ENCODE data around the gene AGBL5. TPM values are rescaled to one million over a fixed set of nuclear protein-coding genes. Genes with fewer than 3 reads are reported as not detected.

The AGBL5 gene
- total RNA-seq, 1 experiment from 2014 or later: 68.2 TPM

DNA sequence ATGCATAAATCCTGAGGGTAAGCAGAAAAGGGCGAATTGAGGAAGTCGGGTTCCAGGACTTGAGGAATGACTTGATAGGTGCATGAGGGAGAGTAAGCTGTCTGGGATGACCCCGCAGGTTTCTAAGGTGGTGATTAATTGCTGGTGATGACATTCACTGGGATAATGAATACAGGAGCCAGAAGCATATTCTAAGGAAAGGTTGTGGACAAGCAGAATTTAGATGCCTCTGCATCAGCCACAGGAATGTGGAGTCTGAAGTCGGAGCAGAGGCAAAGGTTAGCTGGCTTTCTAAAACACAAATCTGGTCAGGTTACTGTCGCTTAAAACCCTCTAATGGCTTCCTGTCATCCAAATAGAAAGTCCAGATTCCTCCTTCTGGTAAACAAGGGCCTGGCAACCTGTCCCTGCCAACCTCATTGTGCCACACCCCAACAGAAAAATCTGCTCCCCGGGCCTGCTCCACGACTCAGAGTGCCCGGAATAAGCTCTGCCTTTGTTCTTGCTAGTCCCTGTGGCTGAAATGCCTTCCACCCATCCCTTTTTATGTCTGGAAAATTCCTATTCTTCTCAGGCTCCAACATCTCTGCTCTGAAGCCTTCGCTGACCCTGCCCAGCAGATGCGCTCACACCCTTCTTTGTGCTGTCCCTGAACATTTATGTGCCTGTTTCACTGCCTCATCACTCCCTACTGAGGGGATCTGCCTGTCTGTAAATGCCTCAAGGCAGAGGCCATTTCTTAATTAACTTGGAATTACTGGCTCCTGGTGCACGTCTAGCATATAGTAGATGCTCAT lies 30.0 kb upstream of the AGBL5 start:
- in situ Hi-C loops (cut with HindIII; ENCODE audit: low sequenced_read_pairs): no loop called here
- DNase-seq (ENCODE audit: low spot score): no peak

DNA sequence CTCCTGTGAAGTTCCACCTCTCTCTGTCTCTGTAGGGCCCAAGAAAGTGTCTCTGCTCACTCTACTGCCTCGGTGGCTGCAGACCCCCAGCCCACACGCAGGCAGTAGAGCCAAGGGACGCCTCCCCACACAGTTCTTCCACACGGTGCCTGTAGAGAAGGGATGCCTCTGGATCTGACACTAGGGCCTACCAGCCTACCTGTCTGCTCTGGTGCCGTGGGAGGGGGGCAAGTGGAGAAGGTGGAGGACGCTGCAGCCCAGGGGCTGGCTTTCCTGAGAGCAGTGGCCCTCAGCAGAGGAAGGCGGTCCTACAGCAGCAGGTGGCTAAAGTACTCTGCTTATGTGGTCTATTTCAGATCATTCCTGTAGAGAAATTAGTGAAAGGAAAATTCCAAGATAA lies 27.7 kb upstream of the AGBL5 start:
- DNase-seq (ENCODE audit: low spot score): no peak
- in situ Hi-C loops (cut with HindIII; ENCODE audit: low sequenced_read_pairs): no loop called here

DNA sequence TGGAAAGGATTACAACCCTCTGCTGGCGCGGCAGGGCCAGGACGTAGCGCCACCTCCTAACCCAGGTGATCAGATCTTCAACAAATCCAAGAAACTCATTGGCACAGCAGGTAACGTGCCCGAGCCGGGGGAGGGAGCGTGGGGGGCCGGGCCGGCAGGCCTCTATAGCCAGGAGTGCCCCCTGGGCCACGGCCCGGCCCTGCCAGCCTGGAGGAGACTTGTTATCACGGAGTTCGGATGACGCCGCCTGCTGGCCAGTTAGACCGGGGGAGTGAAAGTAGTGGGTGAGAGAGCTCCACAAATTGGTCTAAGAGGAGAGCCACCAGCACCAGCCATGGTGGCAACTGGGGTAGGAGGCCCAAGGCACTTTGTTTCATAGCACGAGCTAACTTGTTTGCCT lies 27.3 kb upstream of the AGBL5 start:
- DNase-seq (ENCODE audit: low spot score): no peak
- in situ Hi-C loops (cut with HindIII; ENCODE audit: low sequenced_read_pairs): no loop called here

DNA sequence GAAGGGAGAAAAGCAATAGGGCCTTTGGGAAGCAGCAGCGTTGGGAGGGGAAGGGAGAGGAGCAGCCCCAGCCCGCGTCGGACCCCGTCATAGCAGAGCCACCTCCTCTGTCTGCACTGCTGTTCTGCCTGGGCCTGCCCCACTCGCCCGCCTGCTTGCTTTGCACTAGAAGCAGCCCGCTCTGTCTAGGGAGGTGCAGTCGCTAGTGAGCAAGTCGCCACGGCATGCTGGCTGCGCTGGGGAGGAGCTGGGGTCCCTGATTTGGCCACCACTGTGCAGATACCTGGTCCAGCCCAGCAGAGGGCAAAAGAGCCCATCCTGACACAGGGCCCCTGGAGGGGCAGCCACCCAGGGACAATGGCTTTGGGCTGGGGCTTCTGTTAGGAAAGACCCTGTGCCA lies 26.7 kb upstream of the AGBL5 start:
- no peak for DNase-seq (ENCODE audit: low spot score)
- in situ Hi-C loops (cut with HindIII; ENCODE audit: low sequenced_read_pairs): no loop called here

DNA sequence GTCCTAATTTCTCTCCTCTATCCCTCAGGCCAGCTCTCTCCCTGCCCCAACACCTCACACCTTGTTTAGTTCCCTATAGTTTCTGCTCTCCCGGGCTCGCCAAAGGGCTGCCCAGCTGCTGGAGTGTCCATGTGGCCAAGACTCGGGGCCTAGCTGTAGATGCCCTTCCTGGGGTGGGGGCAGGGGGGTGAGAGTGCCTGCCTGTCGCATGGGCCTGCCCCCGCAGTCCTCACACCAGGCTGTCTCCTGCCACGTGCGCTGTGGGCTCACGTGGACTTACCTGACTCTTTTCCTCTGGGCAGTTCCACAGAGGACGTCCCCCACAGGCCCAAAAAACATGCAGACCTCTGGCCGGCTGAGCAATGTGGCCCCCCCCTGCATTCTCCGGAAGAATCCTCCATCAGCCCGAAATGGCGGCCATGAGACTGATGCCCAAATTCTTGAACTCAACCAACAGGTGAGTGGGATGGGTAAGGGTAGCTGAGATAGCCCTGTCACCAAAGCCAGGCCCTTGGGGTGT lies 26.1 kb upstream of the AGBL5 start:
- in situ Hi-C loops (cut with HindIII; ENCODE audit: low sequenced_read_pairs): no loop called here
- DNase-seq (ENCODE audit: low spot score): no peak

DNA sequence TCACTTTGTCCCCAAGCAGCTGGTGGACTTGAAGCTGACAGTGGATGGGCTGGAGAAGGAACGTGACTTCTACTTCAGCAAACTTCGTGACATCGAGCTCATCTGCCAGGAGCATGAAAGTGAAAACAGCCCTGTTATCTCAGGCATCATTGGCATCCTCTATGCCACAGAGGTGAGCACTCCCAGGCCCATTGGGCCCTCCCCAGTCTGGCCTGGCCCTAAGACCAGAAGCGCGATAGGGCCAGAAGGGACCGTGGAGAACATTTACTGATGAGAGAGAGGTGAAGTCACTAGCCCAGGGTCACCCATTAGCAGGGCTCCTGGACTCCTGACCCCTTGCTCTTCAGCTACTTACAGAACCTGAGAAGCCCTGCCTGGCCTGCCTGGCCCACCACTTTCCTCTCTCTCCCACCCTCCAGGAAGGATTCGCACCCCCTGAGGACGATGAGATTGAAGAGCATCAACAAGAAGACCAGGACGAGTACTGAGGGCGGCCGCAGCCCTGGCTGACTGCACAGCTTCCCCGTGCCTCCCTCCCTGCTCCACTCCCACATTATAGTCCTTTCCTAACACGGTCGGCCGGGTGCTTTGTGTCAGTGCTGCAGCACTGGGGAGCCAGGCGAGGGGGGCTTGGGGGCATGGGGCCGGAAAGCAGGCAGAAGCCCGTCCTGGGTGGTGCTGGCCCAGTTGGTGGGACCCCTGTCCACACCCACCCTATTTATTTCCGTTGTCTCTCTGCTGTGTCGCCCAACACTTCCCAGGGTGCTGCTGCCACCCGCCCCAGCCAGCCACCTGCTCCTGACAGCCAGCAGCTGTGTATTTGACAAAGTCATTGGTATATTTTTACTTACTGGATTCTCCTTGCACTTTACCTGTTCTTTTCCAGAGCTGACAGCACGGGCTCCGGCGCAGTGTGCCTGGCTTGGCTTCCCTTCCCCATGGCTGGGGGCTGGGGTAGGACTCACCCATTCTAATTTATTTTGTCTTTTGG lies 25.3 kb upstream of the AGBL5 start:
- DNase-seq (ENCODE audit: low spot score): no peak
- in situ Hi-C loops (cut with HindIII; ENCODE audit: low sequenced_read_pairs): no loop called here

DNA sequence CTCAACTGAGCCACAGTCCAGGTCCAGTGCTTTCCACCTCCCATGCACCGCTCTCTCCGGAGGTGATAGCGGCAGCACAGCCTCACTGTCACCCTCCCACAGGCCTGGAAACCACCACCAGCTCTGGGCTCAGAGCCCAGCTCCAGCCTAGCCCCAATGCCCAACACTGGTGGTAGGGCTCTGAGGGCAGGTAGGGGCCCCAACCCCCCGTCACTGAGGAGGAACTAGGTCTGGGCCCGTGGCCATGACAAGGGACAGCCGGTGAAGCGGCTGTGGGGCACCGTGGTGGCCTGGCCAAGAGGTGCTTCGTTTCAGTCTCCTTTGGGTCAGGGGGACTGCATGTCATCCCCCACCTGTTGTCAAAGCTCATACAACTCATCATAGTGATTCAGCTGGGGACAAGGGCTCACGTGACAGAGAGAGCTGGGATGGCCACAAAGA lies 24.2 kb upstream of the AGBL5 start:
- in situ Hi-C loops (cut with HindIII; ENCODE audit: low sequenced_read_pairs): no loop called here

DNA sequence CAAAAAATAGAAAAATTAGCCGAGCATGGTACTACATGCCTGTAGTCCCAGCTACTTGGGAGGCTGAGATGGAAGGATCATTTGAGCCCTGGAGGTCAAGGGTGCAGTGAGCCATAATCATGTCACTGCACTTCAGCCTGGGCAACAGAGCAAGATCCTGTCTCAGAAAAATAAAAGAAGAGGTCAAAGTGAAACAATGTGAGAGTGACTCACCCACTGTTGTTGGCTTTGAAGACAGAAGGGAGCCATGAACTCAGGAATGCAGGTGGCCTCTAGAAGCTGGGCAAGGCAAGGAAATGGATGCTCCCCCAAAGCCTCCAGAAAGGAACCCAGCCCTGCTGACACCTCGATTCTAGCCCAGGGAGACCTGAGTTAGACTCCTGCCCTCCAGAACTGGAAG lies 22.4 kb upstream of the AGBL5 start:
- DNase-seq (ENCODE audit: low spot score): no peak
- in situ Hi-C loops (cut with HindIII; ENCODE audit: low sequenced_read_pairs): no loop called here

More for the DNA sequence above, 24.2 kb upstream of the AGBL5 start:
- DNase-seq (ENCODE audit: low spot score): no peak

DNA sequence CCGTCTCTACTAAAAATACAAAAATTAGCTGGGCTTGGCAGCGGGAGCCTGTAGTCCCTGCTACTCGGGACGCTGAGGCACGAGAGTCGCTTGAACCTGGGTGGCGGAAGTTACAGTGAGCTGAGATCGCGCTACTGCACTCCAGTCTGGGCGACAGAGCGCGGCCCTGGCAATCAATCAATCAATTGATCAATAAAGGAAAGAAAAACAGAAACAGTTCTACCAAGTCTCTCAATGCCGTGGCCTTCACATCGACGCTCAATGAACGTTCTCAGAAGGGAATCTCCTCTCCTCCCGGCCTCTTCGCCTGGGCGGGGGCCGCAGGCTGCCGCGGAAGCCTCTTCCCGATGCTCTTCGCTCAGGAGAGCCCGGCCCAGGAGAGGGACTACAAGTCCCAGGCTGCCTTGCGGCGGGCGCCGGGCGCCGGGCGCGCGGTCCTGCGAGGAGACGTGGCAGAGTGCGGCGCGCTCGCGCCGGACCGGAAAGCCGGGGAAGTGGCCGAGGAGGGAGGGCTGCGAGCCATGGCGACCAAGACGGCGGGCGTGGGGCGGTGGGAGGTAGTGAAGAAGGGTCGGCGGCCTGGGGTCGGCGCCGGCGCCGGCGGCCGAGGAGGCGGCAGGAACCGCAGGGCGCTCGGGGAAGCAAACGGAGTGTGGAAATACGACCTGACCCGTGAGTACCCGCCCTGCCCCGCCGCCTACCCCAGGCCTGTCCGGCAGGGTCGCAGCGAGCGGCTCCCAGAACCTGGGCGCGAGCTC lies 18.8 kb upstream of the AGBL5 start, which contains the start of gene TMEM214:
Gene TMEM214, plus strand, starts transcription at position 471 of the 758 bp plus-strand sequence. Its CDS starts 51 bp downstream, at position 522.
- DNase-seq (ENCODE audit: low spot score): peak; percentile 85
- in situ Hi-C loops (cut with HindIII; ENCODE audit: low sequenced_read_pairs): no loop called here

DNA sequence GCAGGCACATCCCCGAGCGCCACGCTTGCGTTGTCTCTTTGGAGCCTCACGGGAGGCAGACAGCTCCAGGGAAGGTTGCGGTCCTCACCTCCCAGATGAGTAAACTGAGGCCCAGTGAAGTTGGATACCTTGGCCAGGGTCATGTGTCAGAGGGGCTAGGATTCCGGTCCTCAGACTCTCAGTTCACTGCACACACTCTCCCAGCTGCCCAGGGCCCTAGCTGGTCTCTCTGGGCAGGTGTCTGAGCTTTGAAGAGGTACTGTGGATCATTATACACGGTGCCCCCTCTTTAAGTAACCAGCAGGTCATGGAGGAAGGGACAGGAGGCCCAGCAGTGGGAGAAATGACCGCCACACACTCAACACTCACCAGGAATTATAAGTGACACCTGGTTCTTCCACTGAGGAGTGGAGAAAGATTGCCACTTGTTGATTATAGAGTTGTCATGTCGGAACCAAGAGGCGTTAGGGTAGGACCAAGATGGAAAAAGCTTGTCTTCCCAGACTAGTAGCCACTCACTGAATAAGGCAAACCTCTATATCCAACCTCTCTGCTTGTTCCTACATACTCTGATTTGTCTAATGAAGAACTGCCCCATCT lies 18.1 kb upstream of the AGBL5 start:
- in situ Hi-C loops (cut with HindIII; ENCODE audit: low sequenced_read_pairs): no loop called here
- no peak for DNase-seq (ENCODE audit: low spot score)

DNA sequence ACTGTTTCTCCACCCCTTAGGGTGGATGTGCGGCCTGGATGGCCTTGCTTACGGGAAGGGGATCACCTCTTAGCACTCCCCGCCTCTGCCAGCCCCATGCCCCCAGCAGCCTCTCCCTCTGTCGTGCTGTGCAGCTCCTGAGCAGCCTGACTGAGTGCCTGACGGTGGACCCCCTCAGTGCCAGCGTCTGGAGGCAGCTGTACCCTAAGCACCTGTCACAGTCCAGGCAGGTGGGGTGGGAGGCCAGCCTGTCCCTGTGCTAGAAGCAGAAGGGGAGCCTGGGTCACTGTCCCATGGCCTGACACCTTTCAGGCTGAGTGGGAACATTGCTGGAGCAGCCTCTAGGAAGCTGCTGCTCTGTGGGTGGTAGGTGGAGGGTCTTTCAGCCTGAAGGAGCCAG lies 13.5 kb upstream of the AGBL5 start:
- in situ Hi-C loops (cut with HindIII; ENCODE audit: low sequenced_read_pairs): no loop called here
- no peak for DNase-seq (ENCODE audit: low spot score)

DNA sequence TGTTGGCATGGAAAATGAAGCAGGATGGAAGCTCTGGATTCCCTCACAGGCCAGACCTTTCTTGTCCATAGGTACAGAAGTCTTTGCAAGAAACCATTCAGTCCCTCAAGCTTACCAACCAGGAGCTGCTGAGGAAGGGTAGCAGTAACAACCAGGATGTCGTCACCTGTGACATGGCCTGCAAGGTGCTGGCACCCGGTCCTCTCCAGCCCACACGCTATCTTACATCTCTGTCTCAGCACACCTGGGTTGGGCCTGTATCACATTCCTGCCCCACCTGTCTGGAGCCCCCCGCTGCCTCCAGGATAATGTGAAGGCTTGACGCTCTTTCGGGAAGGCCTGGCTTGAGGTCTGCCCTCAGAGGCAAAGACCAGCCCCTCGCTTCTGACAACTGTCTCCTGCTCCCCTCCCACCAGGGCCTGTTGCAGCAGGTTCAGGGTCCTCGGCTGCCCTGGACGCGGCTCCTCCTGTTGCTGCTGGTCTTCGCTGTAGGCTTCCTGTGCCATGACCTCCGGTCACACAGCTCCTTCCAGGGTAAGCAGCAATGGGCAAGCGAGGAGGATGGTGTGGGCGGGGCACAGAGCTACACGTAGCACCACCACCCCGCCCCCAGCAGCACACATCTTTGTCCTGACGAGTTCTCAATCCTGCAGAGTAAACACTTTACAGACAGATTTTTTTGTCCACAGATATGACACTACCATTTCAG lies 12.7 kb upstream of the AGBL5 start:
- in situ Hi-C loops (cut with HindIII; ENCODE audit: low sequenced_read_pairs): no loop called here

DNA sequence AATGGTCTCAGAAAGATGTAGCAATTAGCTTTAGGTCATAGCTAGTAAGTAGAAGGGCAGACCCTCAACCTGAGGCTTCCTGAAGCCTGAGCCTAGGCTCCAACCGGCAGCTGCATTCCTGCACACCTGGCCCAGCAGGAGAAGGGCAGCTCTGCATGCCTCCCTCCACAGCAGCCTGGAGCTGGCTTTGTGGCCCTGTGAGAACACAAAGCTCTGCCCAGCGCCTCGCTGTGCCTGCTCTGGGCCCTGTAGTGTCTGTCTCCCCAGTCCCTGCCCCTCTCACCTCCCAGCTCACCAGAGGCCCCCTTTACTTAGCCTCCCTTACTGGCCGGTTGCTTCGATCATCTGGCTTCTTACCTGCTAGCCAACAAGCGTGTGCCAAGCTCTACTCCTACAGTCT lies 12.0 kb upstream of the AGBL5 start:
- no peak for DNase-seq (ENCODE audit: low spot score)
- in situ Hi-C loops (cut with HindIII; ENCODE audit: low sequenced_read_pairs): no loop called here

More for the DNA sequence above, 12.7 kb upstream of the AGBL5 start:
- DNase-seq (ENCODE audit: low spot score): no peak

DNA sequence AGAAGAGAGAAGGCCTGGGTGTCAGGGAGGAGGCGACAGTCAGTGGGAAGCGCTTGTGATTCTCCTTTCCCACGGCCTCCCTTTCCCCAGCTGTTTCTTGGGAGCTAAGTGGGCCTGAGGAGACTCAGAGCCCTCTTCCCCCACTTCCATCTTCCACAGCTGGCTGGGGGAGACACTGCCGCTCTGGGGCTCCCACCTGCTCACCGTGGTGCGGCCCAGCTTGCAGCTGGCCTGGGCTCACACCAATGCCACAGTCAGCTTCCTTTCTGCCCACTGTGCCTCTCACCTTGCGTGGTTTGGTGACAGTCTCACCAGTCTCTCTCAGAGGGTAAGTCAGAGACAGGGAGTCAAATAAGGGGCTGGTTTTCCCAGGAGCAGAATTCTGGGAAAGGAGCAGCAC lies 11.6 kb upstream of the AGBL5 start:
- no peak for DNase-seq (ENCODE audit: low spot score)
- in situ Hi-C loops (cut with HindIII; ENCODE audit: low sequenced_read_pairs): no loop called here

DNA sequence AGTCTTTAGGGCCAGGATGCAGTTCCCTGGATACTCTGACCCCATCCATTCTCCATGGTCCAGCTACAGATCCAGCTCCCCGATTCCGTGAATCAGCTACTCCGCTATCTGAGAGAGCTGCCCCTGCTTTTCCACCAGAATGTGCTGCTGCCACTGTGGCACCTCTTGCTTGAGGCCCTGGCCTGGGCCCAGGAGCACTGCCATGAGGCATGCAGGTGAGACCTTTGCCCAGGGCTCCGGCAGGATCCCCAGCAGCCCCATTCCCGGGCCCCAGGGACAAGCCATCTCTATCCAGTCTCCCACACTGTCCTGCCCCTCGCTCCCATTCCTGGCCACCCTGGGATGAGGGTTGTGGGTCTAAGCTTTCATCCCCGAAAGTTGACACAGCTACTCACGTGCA lies 11.2 kb upstream of the AGBL5 start:
- in situ Hi-C loops (cut with HindIII; ENCODE audit: low sequenced_read_pairs): no loop called here

DNA sequence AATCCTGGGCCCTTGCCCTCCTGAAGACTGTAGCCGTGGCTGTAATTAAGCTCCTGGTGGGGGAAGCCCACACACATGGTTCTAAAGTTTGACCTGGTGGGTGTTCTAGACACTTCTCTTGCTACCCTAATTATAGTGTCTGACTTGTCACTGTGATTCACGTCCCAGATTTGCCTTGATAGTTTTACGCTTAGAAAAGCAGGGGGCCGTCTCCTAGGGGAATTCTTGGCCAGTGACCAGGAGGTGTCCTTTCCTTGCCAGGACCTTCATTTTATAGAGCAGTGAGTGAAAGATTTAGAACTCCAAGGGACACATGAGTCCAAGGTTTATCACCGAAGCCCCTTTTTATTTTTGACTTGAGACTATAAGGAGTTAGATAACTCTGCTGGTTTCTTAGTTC lies 9.7 kb upstream of the AGBL5 start:
- in situ Hi-C loops (cut with HindIII; ENCODE audit: low sequenced_read_pairs): no loop called here
- DNase-seq (ENCODE audit: low spot score): no peak

More for the DNA sequence above, 11.2 kb upstream of the AGBL5 start:
- no peak for DNase-seq (ENCODE audit: low spot score)

DNA sequence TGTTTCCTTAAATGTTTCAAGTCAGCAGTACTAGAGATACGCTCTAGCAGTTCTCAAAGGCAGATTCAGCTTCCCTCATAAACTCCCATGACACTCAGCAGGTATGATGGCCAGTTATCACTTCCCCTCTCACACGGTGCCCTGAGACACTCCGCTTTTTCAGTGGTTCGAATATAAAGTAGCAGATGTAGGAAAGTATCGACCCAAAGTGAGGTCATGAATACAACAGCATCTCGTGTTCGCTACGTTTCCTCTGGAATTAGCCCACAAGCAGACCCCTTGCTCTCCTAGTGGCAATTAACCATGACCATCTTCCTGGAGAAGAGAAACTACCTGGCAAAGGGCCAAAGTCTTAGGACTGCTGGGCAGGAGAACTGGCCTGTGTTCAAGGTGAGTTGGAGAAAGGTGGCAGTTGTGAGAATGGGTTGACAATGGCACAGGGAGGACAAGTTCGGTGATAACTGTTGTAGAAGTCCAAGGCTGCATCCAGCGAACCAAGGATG lies 9.3 kb upstream of the AGBL5 start:
- no peak for DNase-seq (ENCODE audit: low spot score)
- in situ Hi-C loops (cut with HindIII; ENCODE audit: low sequenced_read_pairs): no loop called here
